ENCODE data around the gene HNRNPA2B1.
A peak's percentile ranks its signal among the peaks of the same experiment; 100 is the strongest.
"Not testable (repeated sequence)": the region's sequence is repeated elsewhere in the genome, so short reads cannot be mapped to it uniquely, and the experiment has no call there.

The HNRNPA2B1 gene

GRCh38 chr7:26153241-26153822 is 47.2 kb downstream of the HNRNPA2B1 start:
- Histone ChIP-seq H3K9ac (ENCODE audit: low read length) (peak overlapping the region; percentile 70), H3K36me3 (replicated peaks; ENCODE audit: low read depth, low read length) (peaks cover 3% of the 10 kb centered on the region), H3K4me1 (ENCODE audit: low read length) (peaks cover 50% of the 10 kb centered on the region), H3K27me3 (ENCODE audit: low read depth, low read length) (no peaks in the 10 kb centered on the region), H3K9me3 (ENCODE audit: insufficient read depth, low read length) (no peaks in the 10 kb centered on the region), H3K79me2 (ENCODE audit: low read length) (peaks cover 63% of the 10 kb centered on the region), H2AFZ (ENCODE audit: low read depth, low read length) (no peak overlapping the region), H3K4me3 (ENCODE audit: low read length) (peak overlapping the region; percentile 81), H4K20me1 (ENCODE audit: insufficient read depth, low read length) (no peaks in the 10 kb centered on the region), H3K4me2 (ENCODE audit: low read length) (peak overlapping the region; percentile 93), H3K27ac (ENCODE audit: low read length) (peak overlapping the region; percentile 99)
- TF ChIP-seq CTCF (IDR thresholded peaks at IDR 0.05; ENCODE audit: low read depth, low read length) (no peak), EZH2phosphoT487 (IDR thresholded peaks at IDR 0.05; ENCODE audit: low read depth) (no peak)

GRCh38 chr7:26152782-26153240 is 47.7 kb downstream of the HNRNPA2B1 start:
- H3K79me2 ChIP-seq (ENCODE audit: low read length) = peaks cover 57% of the 10 kb centered on the region
- H3K27ac ChIP-seq (ENCODE audit: low read length) = peak overlapping the region; percentile 99
- H3K9ac ChIP-seq (ENCODE audit: low read length) = peak overlapping the region; percentile 70

GRCh38 chr7:26151953-26152781 is 48.4 kb downstream of the HNRNPA2B1 start, which contains the start of gene NFE2L3:
TSS of gene NFE2L3 (plus strand) at chr7:26152198. CDS start at chr7:26152499, 301 bp downstream.
- H2AFZ ChIP-seq (ENCODE audit: low read depth, low read length) = peak within 1 kb of the TSS; percentile 90; the same call in 1 of the 2 replicates

More at GRCh38 chr7:26152782-26153240, 47.7 kb downstream of the HNRNPA2B1 start:
- not testable (repeated sequence) for H3K27me3 ChIP-seq (ENCODE audit: low read depth, low read length); H3K9me3 ChIP-seq (ENCODE audit: insufficient read depth, low read length); H3K36me3 ChIP-seq (replicated peaks; ENCODE audit: low read depth, low read length); H2AFZ ChIP-seq (ENCODE audit: low read depth, low read length); H4K20me1 ChIP-seq (ENCODE audit: insufficient read depth, low read length)
- H3K4me3 ChIP-seq (ENCODE audit: low read length) = peak overlapping the region; percentile 81
- H3K4me1 ChIP-seq (ENCODE audit: low read length) = peaks cover 45% of the 10 kb centered on the region
- peak overlapping the region; percentile 93 for H3K4me2 ChIP-seq (ENCODE audit: low read length)

GRCh38 chr7:26151650-26151952 is 48.9 kb downstream of the HNRNPA2B1 start:
- Histone ChIP-seq H3K4me1 (ENCODE audit: low read length) (peaks cover 33% of the 10 kb centered on the region), H2AFZ (ENCODE audit: low read depth, low read length) (peak overlapping the region; percentile 90; the same call in 1 of the 2 replicates), H4K20me1 (ENCODE audit: insufficient read depth, low read length) (no peaks in the 10 kb centered on the region), H3K9ac (ENCODE audit: low read length) (peak overlapping the region; percentile 87), H3K4me2 (ENCODE audit: low read length) (peak overlapping the region; percentile 92), H3K79me2 (ENCODE audit: low read length) (peaks cover 45% of the 10 kb centered on the region), H3K4me3 (ENCODE audit: low read length) (peak overlapping the region; percentile 81), H3K27ac (ENCODE audit: low read length) (peak overlapping the region; percentile 58), H3K9me3 (ENCODE audit: insufficient read depth, low read length) (no peaks in the 10 kb centered on the region), H3K36me3 (replicated peaks; ENCODE audit: low read depth, low read length) (no peaks in the 10 kb centered on the region), H3K27me3 (ENCODE audit: low read depth, low read length) (no peaks in the 10 kb centered on the region)
- TF ChIP-seq CTCF (IDR thresholded peaks at IDR 0.05; ENCODE audit: low read depth, low read length) (no peak), EZH2phosphoT487 (IDR thresholded peaks at IDR 0.05; ENCODE audit: low read depth) (no peak)

More at GRCh38 chr7:26151953-26152781, 48.4 kb downstream of the HNRNPA2B1 start, which contains the start of gene NFE2L3:
- Histone ChIP-seq H3K4me2 (ENCODE audit: low read length) (peak within 1 kb of the TSS; percentile 93), H3K4me3 (ENCODE audit: low read length) (peak within 1 kb of the TSS; percentile 81), H3K79me2 (ENCODE audit: low read length) (peaks cover 51% of the 10 kb centered on the region), H4K20me1 (ENCODE audit: insufficient read depth, low read length) (no peaks in the 10 kb centered on the region), H3K36me3 (replicated peaks; ENCODE audit: low read depth, low read length) (no peaks in the 10 kb centered on the region), H3K9ac (ENCODE audit: low read length) (peak within 1 kb of the TSS; percentile 87), H3K9me3 (ENCODE audit: insufficient read depth, low read length) (no peaks in the 10 kb centered on the region), H3K4me1 (ENCODE audit: low read length) (peaks cover 38% of the 10 kb centered on the region), H3K27me3 (ENCODE audit: low read depth, low read length) (no peaks in the 10 kb centered on the region), H3K27ac (ENCODE audit: low read length) (peak within 1 kb of the TSS; percentile 99)
- TF ChIP-seq CTCF (IDR thresholded peaks at IDR 0.05; ENCODE audit: low read depth, low read length) (no peak), EZH2phosphoT487 (IDR thresholded peaks at IDR 0.05; ENCODE audit: low read depth) (no peak)
